ENCODE data around the gene MALT1. TPM values are rescaled to one million over a fixed set of nuclear protein-coding genes. Genes with fewer than 3 reads are reported as not detected.
A peak's percentile ranks its signal among the peaks of the same experiment; 100 is the strongest.

Gene MALT1
- total and polyA plus RNA-seq, 7 donors: 3.2 to 11.2 (median 8.8) TPM

- Histone ChIP-seq H3K4me3 (no peak overlapping the region), H3K4me1 (peaks cover 40% of the 10 kb centered on the region), H3K9me3 (no peaks in the 10 kb centered on the region), H3K36me3 (ENCODE audit: insufficient read depth in 1 of 2, low read depth in 1 of 2) (no peaks in the 10 kb centered on the region), H3K27ac (peak overlapping the region; percentile 77), H3K27me3 (ENCODE audit: insufficient read depth in 3 of 3, low read length in 2 of 3) (no peaks in the 10 kb centered on the region)
- intact Hi-C loops (cut with DNase I): no loop called here
- DNase-seq (no peak), ATAC-seq (no peak)
- WGBS, 3 donors: 71 to 94% (median 77%) methylated on average over 6 of the region's 6 CpGs
- no peak for TF ChIP-seq CTCF (IDR thresholded peaks at IDR 0.05)
Measured at GRCh38 chr18:58637946-58638345, 33.3 kb upstream of the MALT1 start.

GRCh38 chr18:58638441-58638840 is 32.8 kb upstream of the MALT1 start:
- Histone ChIP-seq H3K36me3 (ENCODE audit: insufficient read depth in 1 of 2, low read depth in 1 of 2) (no peaks in the 10 kb centered on the region), H3K4me1 (peaks cover 39% of the 10 kb centered on the region), H3K9me3 (no peaks in the 10 kb centered on the region), H3K27ac (no peak overlapping the region), H3K4me3 (no peak overlapping the region), H3K27me3 (ENCODE audit: insufficient read depth in 3 of 3, low read length in 2 of 3) (no peaks in the 10 kb centered on the region)
- no peak for TF ChIP-seq CTCF (IDR thresholded peaks at IDR 0.05)
- no peak for DNase-seq
- ATAC-seq: no peak
- WGBS, 3 donors: 27 to 73% (median 40%) methylated on average over 2 of the region's 2 CpGs
- intact Hi-C loops (cut with DNase I): no loop called here

- H3K36me3 ChIP-seq (ENCODE audit: insufficient read depth in 1 of 2, low read depth in 1 of 2): no peaks in the 10 kb centered on the region
- no peak overlapping the region for H3K27ac ChIP-seq
- H3K9me3 ChIP-seq: no peaks in the 10 kb centered on the region
- no peak for TF ChIP-seq CTCF (IDR thresholded peaks at IDR 0.05)
- ATAC-seq (no peak), DNase-seq (no peak)
- intact Hi-C loops (cut with DNase I): no loop called here
- peaks cover 39% of the 10 kb centered on the region for H3K4me1 ChIP-seq
- 86 to 91% (median 90%) methylated on average over 2 of the region's 2 CpGs for WGBS, 3 donors
- no peaks in the 10 kb centered on the region for H3K27me3 ChIP-seq (ENCODE audit: insufficient read depth in 3 of 3, low read length in 2 of 3)
- H3K4me3 ChIP-seq: no peak overlapping the region
Measured at GRCh38 chr18:58639237-58639636, 32.0 kb upstream of the MALT1 start.

GRCh38 chr18:58639751-58640427 is 31.4 kb upstream of the MALT1 start:
- Histone ChIP-seq H3K4me1 (peaks cover 39% of the 10 kb centered on the region), H3K27ac (peak overlapping the region; percentile 6), H3K9me3 (no peaks in the 10 kb centered on the region), H3K27me3 (ENCODE audit: insufficient read depth in 3 of 3, low read length in 2 of 3) (no peaks in the 10 kb centered on the region), H3K4me3 (no peak overlapping the region), H3K36me3 (ENCODE audit: insufficient read depth in 1 of 2, low read depth in 1 of 2) (no peaks in the 10 kb centered on the region)
- WGBS, 3 donors: 71 to 77% (median 75%) methylated on average over 5 of the region's 5 CpGs
- no peak for DNase-seq
- no peak for ATAC-seq
- TF ChIP-seq CTCF (IDR thresholded peaks at IDR 0.05): no peak
- intact Hi-C loops (cut with DNase I): no loop called here

- Histone ChIP-seq H3K9me3 (no peaks in the 10 kb centered on the region), H3K36me3 (ENCODE audit: insufficient read depth in 1 of 2, low read depth in 1 of 2) (no peaks in the 10 kb centered on the region), H3K4me3 (no peak overlapping the region), H3K4me1 (peaks cover 39% of the 10 kb centered on the region), H3K27me3 (ENCODE audit: insufficient read depth in 3 of 3, low read length in 2 of 3) (no peaks in the 10 kb centered on the region), H3K27ac (no peak overlapping the region)
- no peak for TF ChIP-seq CTCF (IDR thresholded peaks at IDR 0.05)
- WGBS, 3 donors: 45 to 55% (median 50%) methylated on average over 4 of the region's 4 CpGs
- intact Hi-C loops (cut with DNase I): no loop called here
- DNase-seq: no peak
- no peak for ATAC-seq
Measured at GRCh38 chr18:58640428-58640805, 30.8 kb upstream of the MALT1 start.
